IMR-90 (cell line): ENCODE data around the gene CPNE4. TPM values are rescaled to one million over a fixed set of nuclear protein-coding genes. Genes with fewer than 3 reads are reported as not detected.

ENCODE experiments used
- ATAC-seq: fragments of 200-7000 bp; cut with Tn5 transposase; 2 replicates; pipeline ENCODE4 v1.9.1; 2020; ENCODE audit warnings: low read depth, mild to moderate bottlenecking, moderate library complexity
- BruUV-seq: library from RNA; stranded (reverse); fragments of 400-500 nt; replicated peaks from 2 replicates; lab custom pipeline; 2021; lab: Mats Ljungman, UMichigan
- CTCF ChIA-PET: fragments of 300-600 bp; formaldehyde crosslinking; extraction: SDS; loops from one replicate; lab custom pipeline; 2021; ENCODE audit warnings: antibody characterized with exemption; lab: Yijun Ruan, JAX
- POLR2A ChIA-PET: fragments of 300-600 bp; sonication (Branson Sonifier 250); formaldehyde crosslinking; loops from one replicate; lab custom pipeline; 2022; ENCODE audit warnings: antibody characterized with exemption; ENCODE audit not compliant: unreplicated experiment; lab: Charles Lee
- DNase-seq: peaks from one replicate; pipeline ENCODE4 v3.0.0; 2013
- H2AFZ ChIP-seq: replicated peaks from 2 replicates; pipeline ENCODE3; 2013; ENCODE audit warnings: low read length, mild to moderate bottlenecking; ENCODE audit not compliant: poor library complexity
- H2AK5ac ChIP-seq: 2 replicates; pipeline ENCODE4 v1.6.1; 2013; ENCODE audit warnings: low read depth, low read length, inconsistent platforms
- H2AK9ac ChIP-seq: replicated peaks from 2 replicates; pipeline ENCODE3; 2013; ENCODE audit warnings: mild to moderate bottlenecking, low read depth, low read length, moderate library complexity; ENCODE audit not compliant: poor library complexity
- H2BK120ac ChIP-seq: 2 replicates; pipeline ENCODE4 v1.6.1; 2013; ENCODE audit warnings: low read depth, low read length, inconsistent platforms
- H2BK15ac ChIP-seq: 3 replicates; pipeline ENCODE4 v1.6.1; 2013; ENCODE audit warnings: low read depth, low read length, inconsistent platforms
- H2BK20ac ChIP-seq: 2 replicates; pipeline ENCODE4 v1.6.1; 2013; ENCODE audit warnings: low read depth, mild to moderate bottlenecking, inconsistent platforms, low read length, moderate library complexity
- H2BK5ac ChIP-seq: 2 replicates; pipeline ENCODE4 v1.6.1; 2013; ENCODE audit warnings: mild to moderate bottlenecking, low read depth, low read length, inconsistent platforms; ENCODE audit not compliant: poor library complexity, severe bottlenecking
- H3K14ac ChIP-seq: replicated peaks from 2 replicates; pipeline ENCODE4 v1.6.1; 2013; ENCODE audit warnings: low read depth, low read length, inconsistent platforms
- H3K18ac ChIP-seq: 2 replicates; pipeline ENCODE4 v1.6.1; 2013; ENCODE audit warnings: low read depth, low read length, control low read depth
- H3K23ac ChIP-seq: 2 replicates; pipeline ENCODE4 v1.6.1; 2013; ENCODE audit warnings: low read depth, low read length, inconsistent platforms
- H3K27ac ChIP-seq: 2 replicates; pipeline ENCODE4 v1.5.1; 2013; ENCODE audit warnings: mild to moderate bottlenecking, control low read depth, low read length; ENCODE audit not compliant: insufficient read depth
- H3K27me3 ChIP-seq: 2 replicates; pipeline ENCODE4 v1.6.1; 2013; ENCODE audit warnings: low read length; ENCODE audit not compliant: control insufficient read depth, insufficient read depth
- H3K36me3 ChIP-seq: 2 replicates; pipeline ENCODE4 v1.6.1; 2013; ENCODE audit warnings: low read length, mixed read lengths; ENCODE audit not compliant: control insufficient read depth, insufficient read depth
- H3K4ac ChIP-seq: 2 replicates; pipeline ENCODE4 v1.6.1; 2013; ENCODE audit warnings: low read depth, low read length, inconsistent platforms
- H3K4me1 ChIP-seq: 2 replicates; pipeline ENCODE4 v1.6.1; 2013; ENCODE audit warnings: low read length, mixed read lengths; ENCODE audit not compliant: control insufficient read depth, insufficient read depth
- H3K4me2 ChIP-seq: 2 replicates; pipeline ENCODE4 v1.6.1; 2013; ENCODE audit warnings: low read depth, mild to moderate bottlenecking, control low read depth, low read length, moderate library complexity
- H3K4me3 ChIP-seq: 2 replicates; pipeline ENCODE4 v1.5.1; 2013; ENCODE audit warnings: low read depth, mild to moderate bottlenecking, control low read depth, low read length, moderate library complexity; ENCODE audit not compliant: insufficient read depth
- H3K56ac ChIP-seq: 2 replicates; pipeline ENCODE4 v1.6.1; 2013; ENCODE audit warnings: low read length, inconsistent platforms; ENCODE audit not compliant: insufficient read depth; ENCODE audit errors: extremely low read depth
- H3K79me1 ChIP-seq, 2 experiments: 2 replicates each; pipeline ENCODE4 v1.6.1; 2013; ENCODE audit warnings: low read length in 2 of 2, inconsistent platforms in 1 of 2, low read depth in 1 of 2
- H3K9ac ChIP-seq: 2 replicates; pipeline ENCODE4 v1.6.1; 2013; ENCODE audit warnings: low read depth, low read length, control low read depth
- H3K9me1 ChIP-seq: 2 replicates; pipeline ENCODE4 v1.6.1; 2013; ENCODE audit warnings: low read length, inconsistent platforms; ENCODE audit not compliant: insufficient read depth
- H3K9me3 ChIP-seq: 2 replicates; pipeline ENCODE4 v1.6.1; 2013; ENCODE audit warnings: low read length; ENCODE audit not compliant: control insufficient read depth, insufficient read depth
- H4K20me1 ChIP-seq: 2 replicates; pipeline ENCODE4 v1.6.1; 2013; ENCODE audit warnings: low read length, inconsistent platforms; ENCODE audit not compliant: insufficient read depth
- H4K5ac ChIP-seq: 2 replicates; pipeline ENCODE4 v1.6.1; 2013; ENCODE audit warnings: mild to moderate bottlenecking, low read depth, low read length, control low read depth
- H4K8ac ChIP-seq, 2 experiments: 2 replicates each; pipeline ENCODE4 v1.6.1; 2013; ENCODE audit warnings: low read depth in 2 of 2, low read length in 2 of 2, control low read depth in 1 of 2, inconsistent platforms in 1 of 2
- H4K91ac ChIP-seq: 2 replicates; pipeline ENCODE4 v1.6.1; 2013; ENCODE audit warnings: low read depth, low read length, inconsistent platforms; ENCODE audit not compliant: insufficient read depth
- BHLHE40 ChIP-seq: fragments of 150-350 bp; IDR thresholded peaks from 2 replicates; pipeline ENCODE4 v1.6.1; 2016; ENCODE audit warnings: mild to moderate bottlenecking, low read depth, low read length
- CEBPB ChIP-seq: IDR thresholded peaks from 2 replicates; pipeline ENCODE4 v1.6.1; 2012; ENCODE audit warnings: low read depth, low read length, improper control_type of control experiment
- CHD1 ChIP-seq: IDR thresholded peaks from 2 replicates; pipeline ENCODE4 v1.6.1; 2012; ENCODE audit warnings: low read depth, low read length, improper control_type of control experiment
- FOS ChIP-seq: fragments of 150-350 bp; IDR thresholded peaks from 2 replicates; pipeline ENCODE4 v1.6.1; 2016; ENCODE audit warnings: low read depth, low read length
- MAFK ChIP-seq: IDR thresholded peaks from 2 replicates; pipeline ENCODE4 v1.6.1; 2012; ENCODE audit warnings: low read depth, low read length, improper control_type of control experiment
- MAZ ChIP-seq: IDR thresholded peaks from 2 replicates; pipeline ENCODE4 v1.6.1; 2012; ENCODE audit warnings: low read depth, mild to moderate bottlenecking, low read length, improper control_type of control experiment, moderate library complexity, borderline replicate concordance
- MXI1 ChIP-seq: IDR thresholded peaks from 2 replicates; pipeline ENCODE4 v1.6.1; 2012; ENCODE audit warnings: low read depth, mild to moderate bottlenecking, low read length, moderate library complexity, borderline replicate concordance
- NFE2L2 ChIP-seq: fragments of 150-350 bp; IDR thresholded peaks from 2 replicates; pipeline ENCODE4 v1.6.1; 2016; ENCODE audit warnings: low read depth, mild to moderate bottlenecking, low read length
- POLR2A ChIP-seq: IDR thresholded peaks from 2 replicates; pipeline ENCODE4 v1.6.1; 2012; ENCODE audit warnings: mild to moderate bottlenecking, low read depth, low read length
- RAD21 ChIP-seq: IDR thresholded peaks from 2 replicates; pipeline ENCODE4 v1.6.1; 2012; ENCODE audit warnings: low read length, improper control_type of control experiment
- RCOR1 ChIP-seq: IDR thresholded peaks from 2 replicates; pipeline ENCODE4 v1.6.1; 2012; ENCODE audit warnings: mild to moderate bottlenecking, low read length, improper control_type of control experiment; ENCODE audit not compliant: insufficient replicate concordance
- RFX5 ChIP-seq: IDR thresholded peaks from 2 replicates; pipeline ENCODE4 v1.8.0; 2012; ENCODE audit warnings: low read depth, mild to moderate bottlenecking, low read length, moderate library complexity
- SMC3 ChIP-seq: fragments of 150-350 bp; IDR thresholded peaks from 2 replicates; pipeline ENCODE4 v1.6.1; 2016; ENCODE audit warnings: low read depth, mild to moderate bottlenecking, antibody characterized with exemption, low read length, moderate library complexity
- WGBS, 2 experiments: methylation state at CpG; one replicate each; pipeline versions ENCODE4 v1.1.5 to v1.1.7; 2013; ENCODE audit warnings: missing lambda C conversion rate in 2 of 2; ENCODE audit not compliant: insufficient read length in 1 of 2; ENCODE audit errors: extremely low coverage in 2 of 2; 5-methylcytosine and 5-hydroxymethylcytosine counted together
- dilution Hi-C: fragments of 300-500 bp; cut with HindIII; formaldehyde crosslinking; loops from one replicate; pipeline ENCODE4 v1.14.3; 2018; ENCODE audit warnings: low sequenced_read_pairs; ENCODE audit not compliant: unreplicated experiment
- in situ Hi-C: fragments of 300-500 bp; cut with MboI; formaldehyde crosslinking; loops from 3 replicates; pipeline ENCODE4 v1.14.3; 2019; ENCODE audit warnings: low sequenced_read_pairs, inconsistent platforms, mixed read lengths
- intact Hi-C: fragments of 100-400 bp; cut with micrococcal nuclease; formaldehyde crosslinking; loops from 2 replicates; pipeline ENCODE4 v1.10.0; 2022
- polyA plus RNA-seq, 3 experiments: library from polyadenylated mRNA; depleted of rRNA; stranded (reverse); fragments of >200 nt; gene quantifications; 2 replicates each; pipeline ENCODE4 v1.2.3, GENCODE V29; 2012; ENCODE audit warnings: low replicate concordance in 1 of 3
- total RNA-seq: library from RNA; depleted of rRNA; stranded (reverse); fragments of >200 nt; gene quantifications from 2 replicates; pipeline ENCODE4 v1.2.3, GENCODE V29; 2012
- TF ChIP-seq, protein P1 (sequence below): conservative IDR thresholded peaks from 2 replicates; pipeline ENCODE4 v1.5.1; 2012; ENCODE audit warnings: mild to moderate bottlenecking, low read depth, low read length, improper control_type of control experiment
- TF ChIP-seq, protein P2 (sequence below): fragments of 150-350 bp; IDR thresholded peaks from 2 replicates; pipeline ENCODE4 v1.6.1; 2016; ENCODE audit warnings: low read depth, mild to moderate bottlenecking, low read length, moderate library complexity, borderline replicate concordance
- TF ChIP-seq, protein P3 (sequence below): fragments of 150-350 bp; IDR thresholded peaks from 2 replicates; pipeline ENCODE4 v1.6.1; 2017; ENCODE audit warnings: mild to moderate bottlenecking, antibody characterized with exemption, low read length, low read depth

The CPNE4 gene
- total and polyA plus RNA-seq, 2 of the 4 experiments (the other 2 are of a cell fraction) = not detected

DNA sequence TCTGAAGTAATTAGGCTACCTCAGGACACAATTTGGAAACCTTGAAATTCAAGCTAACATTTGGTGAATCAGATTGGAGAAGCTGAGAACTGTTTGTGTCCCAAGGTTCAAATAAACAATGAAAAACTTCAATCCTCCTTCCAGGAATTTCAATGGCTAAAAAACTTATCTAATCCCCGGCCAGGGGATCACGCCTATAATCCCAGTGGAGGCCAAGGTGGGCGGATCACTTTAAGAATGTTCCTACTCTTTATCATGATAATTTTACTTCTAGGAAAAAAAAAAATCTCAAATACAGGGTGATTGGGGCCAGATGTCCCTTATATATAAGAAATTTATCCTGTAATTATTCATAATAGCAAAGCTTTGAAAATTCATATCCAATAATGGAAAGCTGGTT is 139.0 kb downstream of the CPNE4 start:
- intact Hi-C loops = no loop called here
- Histone ChIP-seq H3K4ac (no peak overlapping the region), H3K9ac (no peak overlapping the region), H2BK120ac (no peak overlapping the region), H3K4me1 (no peaks in the 10 kb centered on the region), H2AFZ (no peak overlapping the region), H3K56ac (no peak overlapping the region), H2BK15ac (no peak overlapping the region), H2BK20ac (no peak overlapping the region), H3K14ac (no peak overlapping the region), H3K23ac (no peak overlapping the region), H2AK5ac (no peak overlapping the region), H3K9me1 (no peaks in the 10 kb centered on the region), H4K8ac (no peak overlapping the region), H3K9me3 (no peaks in the 10 kb centered on the region), H4K20me1 (no peaks in the 10 kb centered on the region), H3K4me2 (no peak overlapping the region), H3K36me3 (no peaks in the 10 kb centered on the region), H4K5ac (no peak overlapping the region), H3K18ac (no peak overlapping the region), H4K91ac (no peak overlapping the region), H2BK5ac (no peak overlapping the region), H3K27ac (no peak overlapping the region), H3K4me3 (no peak overlapping the region), H2AK9ac (no peak overlapping the region), H3K27me3 (no peaks in the 10 kb centered on the region), H3K79me1 (no peaks in the 10 kb centered on the region)
- ChIA-PET CTCF (interaction anchor here (0.8 kb wide), 1 partner anchor 45 kb away, joined by 3 read pairs; no protein-coding TSS in a partner anchor), POLR2A (no interaction called here)
- in situ Hi-C loops = no loop called here
- DNase-seq (no peak), ATAC-seq (no peak)
- TF ChIP-seq MXI1 (no peak), SMC3 (no peak), POLR2A (no peak), RAD21 (no peak), MAZ (no peak), BHLHE40 (no peak), MAFK (no peak), CHD1 (no peak), RFX5 (no peak), CEBPB (no peak), RCOR1 (no peak), FOS (no peak), NFE2L2 (no peak)
- TF ChIP-seq, protein P1, sequence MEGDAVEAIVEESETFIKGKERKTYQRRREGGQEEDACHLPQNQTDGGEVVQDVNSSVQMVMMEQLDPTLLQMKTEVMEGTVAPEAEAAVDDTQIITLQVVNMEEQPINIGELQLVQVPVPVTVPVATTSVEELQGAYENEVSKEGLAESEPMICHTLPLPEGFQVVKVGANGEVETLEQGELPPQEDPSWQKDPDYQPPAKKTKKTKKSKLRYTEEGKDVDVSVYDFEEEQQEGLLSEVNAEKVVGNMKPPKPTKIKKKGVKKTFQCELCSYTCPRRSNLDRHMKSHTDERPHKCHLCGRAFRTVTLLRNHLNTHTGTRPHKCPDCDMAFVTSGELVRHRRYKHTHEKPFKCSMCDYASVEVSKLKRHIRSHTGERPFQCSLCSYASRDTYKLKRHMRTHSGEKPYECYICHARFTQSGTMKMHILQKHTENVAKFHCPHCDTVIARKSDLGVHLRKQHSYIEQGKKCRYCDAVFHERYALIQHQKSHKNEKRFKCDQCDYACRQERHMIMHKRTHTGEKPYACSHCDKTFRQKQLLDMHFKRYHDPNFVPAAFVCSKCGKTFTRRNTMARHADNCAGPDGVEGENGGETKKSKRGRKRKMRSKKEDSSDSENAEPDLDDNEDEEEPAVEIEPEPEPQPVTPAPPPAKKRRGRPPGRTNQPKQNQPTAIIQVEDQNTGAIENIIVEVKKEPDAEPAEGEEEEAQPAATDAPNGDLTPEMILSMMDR = no peak
- TF ChIP-seq, protein P2, sequence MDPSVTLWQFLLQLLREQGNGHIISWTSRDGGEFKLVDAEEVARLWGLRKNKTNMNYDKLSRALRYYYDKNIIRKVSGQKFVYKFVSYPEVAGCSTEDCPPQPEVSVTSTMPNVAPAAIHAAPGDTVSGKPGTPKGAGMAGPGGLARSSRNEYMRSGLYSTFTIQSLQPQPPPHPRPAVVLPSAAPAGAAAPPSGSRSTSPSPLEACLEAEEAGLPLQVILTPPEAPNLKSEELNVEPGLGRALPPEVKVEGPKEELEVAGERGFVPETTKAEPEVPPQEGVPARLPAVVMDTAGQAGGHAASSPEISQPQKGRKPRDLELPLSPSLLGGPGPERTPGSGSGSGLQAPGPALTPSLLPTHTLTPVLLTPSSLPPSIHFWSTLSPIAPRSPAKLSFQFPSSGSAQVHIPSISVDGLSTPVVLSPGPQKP = no peak
- TF ChIP-seq, protein P3, sequence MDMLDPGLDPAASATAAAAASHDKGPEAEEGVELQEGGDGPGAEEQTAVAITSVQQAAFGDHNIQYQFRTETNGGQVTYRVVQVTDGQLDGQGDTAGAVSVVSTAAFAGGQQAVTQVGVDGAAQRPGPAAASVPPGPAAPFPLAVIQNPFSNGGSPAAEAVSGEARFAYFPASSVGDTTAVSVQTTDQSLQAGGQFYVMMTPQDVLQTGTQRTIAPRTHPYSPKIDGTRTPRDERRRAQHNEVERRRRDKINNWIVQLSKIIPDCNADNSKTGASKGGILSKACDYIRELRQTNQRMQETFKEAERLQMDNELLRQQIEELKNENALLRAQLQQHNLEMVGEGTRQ = no peak
- WGBS, 2 experiments = no CpG with 5 or more reads among the region's 3 CpGs
- BruUV-seq = no TSS peak
- dilution Hi-C loops = no loop called here
